Left renal pelvis (tissue), 4 donors: Measurements from ENCODE around the gene CCDC12. TPM values are rescaled to one million over a fixed set of nuclear protein-coding genes. Genes with fewer than 3 reads are reported as not detected.
A peak's percentile ranks its signal among the peaks of the same experiment; 100 is the strongest.
"Not testable (repeated sequence)": the region's sequence is repeated elsewhere in the genome, so short reads cannot be mapped to it uniquely, and the experiment has no call there.

ENCODE experiments used
- DNase-seq, 4 donors: peaks; one replicate each; pipeline ENCODE4 v3.0.0-alpha.2; 2013; ENCODE audit warnings: low read depth in 4 of 4, low spot score in 3 of 4
- polyA plus RNA-seq, 4 donors: library from polyadenylated mRNA; unstranded; fragments of 120-200 nt; gene quantifications; one replicate each; pipeline ENCODE4 v1.2.1, GENCODE V29; 2013; ENCODE audit not compliant: insufficient read length in 4 of 4

Gene CCDC12
- polyA plus RNA-seq, 4 donors, result 38.9 to 54.5 (median 51.5) TPM

GRCh38 chr3:46984591-46985459, 8.3 kb upstream of the CCDC12 start:
- DNase-seq, result no peak

GRCh38 chr3:46982546-46982945, 6.0 kb upstream of the CCDC12 start:
- DNase-seq, result no peak

- DNase-seq, result peak in 1 of 4 donors; percentile 47
These were observed 5.5 kb upstream of the CCDC12 start for GRCh38 chr3:46981932-46982471.

GRCh38 chr3:46979958-46980497, 3.5 kb upstream of the CCDC12 start:
- no peak for DNase-seq

- peak in 3 of 4 donors; percentile 67 to 77 (median 74) for DNase-seq
These were observed 2.7 kb upstream of the CCDC12 start, which contains the start of gene NBEAL2 for GRCh38 chr3:46978985-46979944. Gene NBEAL2, plus strand, starts transcription at chr3:46979666. Its CDS starts 196 bp downstream, at chr3:46979862.

GRCh38 chr3:46978381-46978780, 1.8 kb upstream of the CCDC12 start:
- no peak for DNase-seq

GRCh38 chr3:46977811-46978195, 1.3 kb upstream of the CCDC12 start:
- DNase-seq, result no peak

- DNase-seq, result no peak
These were observed 1.9 kb downstream of the CCDC12 start for GRCh38 chr3:46974421-46975171.

- no peak for DNase-seq
These were observed 4.1 kb downstream of the CCDC12 start for GRCh38 chr3:46972396-46972795.

- DNase-seq, result no peak
These were observed 4.8 kb downstream of the CCDC12 start for GRCh38 chr3:46971742-46972141.

GRCh38 chr3:46971151-46971550, 5.4 kb downstream of the CCDC12 start:
- no peak for DNase-seq

- DNase-seq, result no peak
These were observed 6.0 kb downstream of the CCDC12 start for GRCh38 chr3:46970391-46971091.

- no peak for DNase-seq
These were observed 7.6 kb downstream of the CCDC12 start for GRCh38 chr3:46968783-46969428.

GRCh38 chr3:46966811-46967210, 9.7 kb downstream of the CCDC12 start:
- DNase-seq, result no peak

- no peak for DNase-seq
These were observed 11.4 kb downstream of the CCDC12 start for GRCh38 chr3:46965151-46965550.

GRCh38 chr3:46964038-46964590, 12.4 kb downstream of the CCDC12 start:
- not testable (repeated sequence) for DNase-seq

- no peak for DNase-seq
These were observed 13.6 kb downstream of the CCDC12 start for GRCh38 chr3:46962990-46963389.

- DNase-seq, result no peak
These were observed 14.1 kb downstream of the CCDC12 start for GRCh38 chr3:46962427-46962826.

GRCh38 chr3:46960835-46961234, 15.7 kb downstream of the CCDC12 start:
- no peak for DNase-seq
